NCI-H1092 treated with DMSO at 0.1 percent for 48 hours (cell line): ENCODE results near the gene CARD11.

Experiments
- DNase-seq: peaks from one replicate; lab custom pipeline; 2025; lab: John Stamatoyannopoulos, UW

CARD11 gene

GRCh38 chr7:3020416-3020815, 23.3 kb downstream of the CARD11 start:
- DNase-seq, result no peak

- no peak for DNase-seq
Observed at GRCh38 chr7:3019801-3020200, 23.9 kb downstream of the CARD11 start.

- no peak for DNase-seq
Observed at GRCh38 chr7:3013975-3014792, 29.5 kb downstream of the CARD11 start.

- DNase-seq, result no peak
Observed at GRCh38 chr7:3011211-3011852, 32.3 kb downstream of the CARD11 start.

GRCh38 chr7:3010161-3010560, 33.5 kb downstream of the CARD11 start:
- no peak for DNase-seq

GRCh38 chr7:3009086-3009485, 34.6 kb downstream of the CARD11 start:
- no peak for DNase-seq

- DNase-seq, result no peak
Observed at GRCh38 chr7:3008386-3008785, 35.3 kb downstream of the CARD11 start.

GRCh38 chr7:3007696-3008095, 36.0 kb downstream of the CARD11 start:
- no peak for DNase-seq

- DNase-seq, result no peak
Observed at GRCh38 chr7:3005257-3005656, 38.4 kb downstream of the CARD11 start.

GRCh38 chr7:3003936-3004335, 39.7 kb downstream of the CARD11 start:
- DNase-seq, result no peak

GRCh38 chr7:3002631-3003030, 41.0 kb downstream of the CARD11 start:
- DNase-seq, result no peak

GRCh38 chr7:3000566-3000965, 43.1 kb downstream of the CARD11 start:
- no peak for DNase-seq

GRCh38 chr7:2999078-2999500, 44.6 kb downstream of the CARD11 start:
- no peak for DNase-seq

GRCh38 chr7:2997014-2997413, 46.7 kb downstream of the CARD11 start:
- DNase-seq, result no peak

- no peak for DNase-seq
Observed at GRCh38 chr7:2996141-2996540, 47.5 kb downstream of the CARD11 start.

- no peak for DNase-seq
Observed at GRCh38 chr7:2993868-2994267, 49.8 kb downstream of the CARD11 start.

GRCh38 chr7:2993396-2993795, 50.3 kb downstream of the CARD11 start:
- no peak for DNase-seq

- no peak for DNase-seq
Observed at GRCh38 chr7:2990949-2991470, 52.7 kb downstream of the CARD11 start.

GRCh38 chr7:2986561-2986960, 57.1 kb downstream of the CARD11 start:
- DNase-seq, result no peak

- no peak for DNase-seq
Observed at GRCh38 chr7:2985866-2986265, 57.8 kb downstream of the CARD11 start.

- DNase-seq, result no peak
Observed at GRCh38 chr7:2984091-2984490, 59.6 kb downstream of the CARD11 start.

- no peak for DNase-seq
Observed at GRCh38 chr7:2983586-2983985, 60.1 kb downstream of the CARD11 start.

GRCh38 chr7:2982831-2983230, 60.8 kb downstream of the CARD11 start:
- DNase-seq, result no peak
